Stomach (tissue), 9 donors: Measurements from ENCODE around the gene THEM4. TPM values are rescaled to one million over a fixed set of nuclear protein-coding genes. Genes with fewer than 3 reads are reported as not detected.
A peak's percentile ranks its signal among the peaks of the same experiment; 100 is the strongest.

ENCODE experiments used
- DNase-seq, 2 donors: peaks; one replicate each; pipeline versions ENCODE4 v3.0.0 to v3.0.0-alpha.2; 2013 to 2019
- H3K27ac ChIP-seq, 5 donors: fragments of 200-600 bp in 4 of 5; sonication (generic) in 4 of 5; one replicate each; pipeline ENCODE4 v1.5.1; 2013 to 2019; ENCODE audit warnings: mild to moderate bottlenecking in 1 of 5, moderate library complexity in 1 of 5
- H3K27me3 ChIP-seq, 3 donors: fragments of 200-600 bp; sonication (generic); one replicate each; pipeline ENCODE4 v1.5.1; 2017 to 2019; ENCODE audit warnings: mixed run types in 1 of 3
- H3K36me3 ChIP-seq, 4 donors: fragments of 200-600 bp; sonication (generic); 1 replicate in 3 of 4; 2 replicates in 1 of 4; pipeline ENCODE4 v1.5.1; 2016 to 2019
- H3K4me1 ChIP-seq, 4 donors: fragments of 200-600 bp; sonication (generic); one replicate each; pipeline ENCODE4 v1.5.1; 2016 to 2019
- H3K4me3 ChIP-seq, 4 donors: fragments of 200-600 bp; sonication (generic) in 3 of 4; one replicate each; pipeline ENCODE4 v1.5.1; 2016 to 2019; ENCODE audit warnings: mild to moderate bottlenecking in 1 of 4
- H3K9me3 ChIP-seq, 4 donors: fragments of 200-600 bp; sonication (generic); one replicate each; pipeline ENCODE4 v1.5.1; 2016 to 2019
- CTCF ChIP-seq, 7 experiments: fragments of 450-650 bp in 4 of 7; fragments of 200-600 bp in 3 of 7; sonication (generic) in 3 of 7; IDR thresholded peaks; one replicate each; pipeline ENCODE4 v1.5.1; 2016 to 2019; ENCODE audit warnings: antibody characterized with exemption in 7 of 7, control low read depth in 2 of 7, mild to moderate bottlenecking in 1 of 7
- EP300 ChIP-seq: sonication (generic); formaldehyde crosslinking; IDR thresholded peaks from one replicate; pipeline ENCODE4 v1.6.1; 2017; ENCODE audit warnings: antibody characterized with exemption
- POLR2A ChIP-seq, 4 donors: fragments of 450-650 bp; IDR thresholded peaks; one replicate each; pipeline ENCODE4 v1.6.1; 2016; ENCODE audit warnings: antibody characterized with exemption in 4 of 4, control low read depth in 2 of 4, mild to moderate bottlenecking in 1 of 4, moderate library complexity in 1 of 4
- POLR2AphosphoS5 ChIP-seq, 3 donors: sonication (generic); formaldehyde crosslinking; IDR thresholded peaks; one replicate each; pipeline ENCODE4 v1.6.1; 2016; ENCODE audit warnings: antibody characterized with exemption in 3 of 3
- WGBS, 5 donors: extraction: QIAGEN DNeasy Blood & Tissue Kit in 3 of 5; methylation state at CpG; one replicate each; pipeline versions ENCODE4 v1.1.5 to v1.1.7; 2013 to 2018; 5-methylcytosine and 5-hydroxymethylcytosine counted together
- intact Hi-C: fragments of 100-400 bp; cut with DNase I; formaldehyde crosslinking; loops from one replicate; pipeline ENCODE4 v1.15.1; 2023; ENCODE audit warnings: low total_unique reads
- polyA plus RNA-seq, 3 donors: library from polyadenylated mRNA; stranded (reverse); fragments of 200-250 nt; gene quantifications; one replicate each; pipeline ENCODE4 v1.2.3, GENCODE V29; 2013
- total RNA-seq, 5 donors: library from RNA; depleted of rRNA; stranded (reverse); fragments of >200 nt; gene quantifications; one replicate each; pipeline versions ENCODE4 v1.1.0 to v1.2.3, GENCODE V29; 2014 to 2016
- donor health status: healthy with polysubstance abuse.
- donor health status: Bipolar disorder and iron deficiency.
- donor health status: healthy.

Gene THEM4
- total and polyA plus RNA-seq, 8 donors: 0.89 to 48.4 (median 11.1) TPM

- no peaks in the 10 kb centered on the region for H3K27me3 ChIP-seq
- 90 to 100% (median 97%) methylated on average over 1 of the region's 1 CpG for WGBS, 5 donors
- H3K4me1 ChIP-seq: peaks cover 0 to 4% (median 0%) of the 10 kb centered on the region in 4 donors
- DNase-seq: no peak
- H3K27ac ChIP-seq: no peak overlapping the region
- no peak for TF ChIP-seq POLR2AphosphoS5 (IDR thresholded peaks at IDR 0.05)
- no peak for TF ChIP-seq CTCF (IDR thresholded peaks at IDR 0.05)
- no peak for TF ChIP-seq POLR2A (IDR thresholded peaks at IDR 0.05)
- TF ChIP-seq EP300: no peak
- no peak overlapping the region for H3K4me3 ChIP-seq
- intact Hi-C loops: no loop called here
- H3K9me3 ChIP-seq: no peaks in the 10 kb centered on the region
- H3K36me3 ChIP-seq: no peaks in the 10 kb centered on the region
Measured at GRCh38 chr1:151924691-151925587, 15.6 kb upstream of the THEM4 start.

GRCh38 chr1:151923422-151923821 is 14.1 kb upstream of the THEM4 start:
- intact Hi-C loops: no loop called here
- TF ChIP-seq EP300 (no peak), POLR2A (IDR thresholded peaks at IDR 0.05) (no peak), CTCF (IDR thresholded peaks at IDR 0.05) (no peak), POLR2AphosphoS5 (IDR thresholded peaks at IDR 0.05) (no peak)
- H3K4me1 ChIP-seq: peaks cover 0 to 4% (median 0%) of the 10 kb centered on the region in 4 donors
- DNase-seq: no peak
- H3K4me3 ChIP-seq: no peak overlapping the region
- no peak overlapping the region for H3K27ac ChIP-seq
- H3K9me3 ChIP-seq: no peaks in the 10 kb centered on the region
- H3K27me3 ChIP-seq: no peaks in the 10 kb centered on the region
- 28 to 63% (median 43%) methylated on average over 1 of the region's 1 CpG for WGBS, 5 donors
- H3K36me3 ChIP-seq: no peaks in the 10 kb centered on the region

- no peaks in the 10 kb centered on the region for H3K9me3 ChIP-seq
- no peaks in the 10 kb centered on the region for H3K27me3 ChIP-seq
- H3K4me1 ChIP-seq: no peaks in the 10 kb centered on the region
- TF ChIP-seq POLR2A (IDR thresholded peaks at IDR 0.05): no peak
- TF ChIP-seq CTCF (IDR thresholded peaks at IDR 0.05): no peak
- TF ChIP-seq EP300: no peak
- TF ChIP-seq POLR2AphosphoS5 (IDR thresholded peaks at IDR 0.05): no peak
- 16 to 36% (median 24%) methylated on average over 3 of the region's 3 CpGs for WGBS, 5 donors
- no peak for DNase-seq
- no peaks in the 10 kb centered on the region for H3K36me3 ChIP-seq
- H3K27ac ChIP-seq: peak overlapping the region in 1 of 5 donors; percentile 25
- H3K4me3 ChIP-seq: no peak overlapping the region
- intact Hi-C loops: no loop called here
Measured at GRCh38 chr1:151920149-151920548, 10.8 kb upstream of the THEM4 start.

GRCh38 chr1:151918819-151919610 is 9.7 kb upstream of the THEM4 start:
- TF ChIP-seq CTCF (IDR thresholded peaks at IDR 0.05) (no peak), EP300 (no peak), POLR2AphosphoS5 (IDR thresholded peaks at IDR 0.05) (no peak), POLR2A (IDR thresholded peaks at IDR 0.05) (no peak)
- Histone ChIP-seq H3K36me3 (no peaks in the 10 kb centered on the region), H3K4me1 (no peaks in the 10 kb centered on the region), H3K9me3 (no peaks in the 10 kb centered on the region), H3K27ac (no peak overlapping the region), H3K27me3 (no peaks in the 10 kb centered on the region), H3K4me3 (no peak overlapping the region)
- no peak for DNase-seq
- WGBS, 5 donors: 75 to 84% (median 82%) methylated on average over 6 of the region's 6 CpGs
- intact Hi-C loops: no loop called here
